Mesendoderm (in vitro differentiated cells): ENCODE measurements around the gene AGAP3.

ENCODE experiments used
- DNase-seq: peaks from one replicate; pipeline ENCODE4 v3.0.0; 2013
- H2AK5ac ChIP-seq: 2 replicates; pipeline ENCODE4 v1.6.1; 2013; ENCODE audit warnings: low read length, inconsistent platforms
- H2BK120ac ChIP-seq: 2 replicates; pipeline ENCODE4 v1.6.1; 2013; ENCODE audit warnings: low read depth, mild to moderate bottlenecking, low read length, moderate library complexity, mixed read lengths
- H2BK15ac ChIP-seq: replicated peaks from 2 replicates; pipeline ENCODE4 v1.6.1; 2013; ENCODE audit warnings: low read depth, mild to moderate bottlenecking, moderate library complexity
- H2BK5ac ChIP-seq: 2 replicates; pipeline ENCODE4 v1.6.1; 2013; ENCODE audit warnings: low read length, inconsistent platforms
- H3K18ac ChIP-seq: 2 replicates; pipeline ENCODE4 v1.6.1; 2013; ENCODE audit warnings: mild to moderate bottlenecking, low read length, mixed read lengths
- H3K23ac ChIP-seq: one replicate; pipeline ENCODE4 v1.6.1; 2013; ENCODE audit warnings: low read length
- H3K27ac ChIP-seq: 2 replicates; pipeline ENCODE4 v1.5.1; 2013; ENCODE audit warnings: low read depth, mild to moderate bottlenecking, inconsistent platforms, low read length, moderate library complexity
- H3K27me3 ChIP-seq: 2 replicates; pipeline ENCODE4 v1.6.1; 2013; ENCODE audit warnings: low read length, control low read depth, mild to moderate bottlenecking, inconsistent platforms; ENCODE audit not compliant: insufficient read depth, poor library complexity
- H3K36me3 ChIP-seq: 2 replicates; pipeline ENCODE4 v1.6.1; 2013; ENCODE audit warnings: low read length, inconsistent platforms; ENCODE audit not compliant: control insufficient read depth, insufficient read depth
- H3K4ac ChIP-seq: one replicate; pipeline ENCODE4 v1.6.1; 2013; ENCODE audit warnings: low read depth, mild to moderate bottlenecking, low read length, moderate library complexity
- H3K4me1 ChIP-seq: 2 replicates; pipeline ENCODE4 v1.6.1; 2013; ENCODE audit warnings: low read depth, low read length, inconsistent platforms; ENCODE audit not compliant: control insufficient read depth
- H3K4me2 ChIP-seq: 2 replicates; pipeline ENCODE4 v1.6.1; 2013; ENCODE audit warnings: low read length
- H3K4me3 ChIP-seq: 2 replicates; pipeline ENCODE4 v1.5.1; 2013; ENCODE audit warnings: mild to moderate bottlenecking, low read length
- H3K56ac ChIP-seq: one replicate; pipeline ENCODE4 v1.6.1; 2013; ENCODE audit warnings: low read length
- H3K79me1 ChIP-seq: 2 replicates; pipeline ENCODE4 v1.6.1; 2013; ENCODE audit warnings: low read length, inconsistent platforms
- H3K79me2 ChIP-seq: 2 replicates; pipeline ENCODE4 v1.6.1; 2013; ENCODE audit warnings: mild to moderate bottlenecking, low read length; ENCODE audit not compliant: control insufficient read depth, insufficient read depth
- H3K9ac ChIP-seq: 2 replicates; pipeline ENCODE4 v1.6.1; 2013; ENCODE audit warnings: low read length, inconsistent platforms
- H4K5ac ChIP-seq: one replicate; pipeline ENCODE4 v1.6.1; 2013; ENCODE audit warnings: low read length
- H4K8ac ChIP-seq: one replicate; pipeline ENCODE4 v1.6.1; 2013; ENCODE audit warnings: low read depth, mild to moderate bottlenecking, control low read depth, low read length, moderate library complexity
- WGBS: extraction: QIAGEN DNeasy Blood & Tissue Kit; methylation state at CpG from one replicate; pipeline ENCODE4 v1.1.7; 2013; ENCODE audit warnings: low lambda C conversion rate, missing lambda C conversion rate; ENCODE audit not compliant: insufficient coverage; ENCODE audit errors: extremely low coverage; 5-methylcytosine and 5-hydroxymethylcytosine counted together

Gene AGAP3

DNA sequence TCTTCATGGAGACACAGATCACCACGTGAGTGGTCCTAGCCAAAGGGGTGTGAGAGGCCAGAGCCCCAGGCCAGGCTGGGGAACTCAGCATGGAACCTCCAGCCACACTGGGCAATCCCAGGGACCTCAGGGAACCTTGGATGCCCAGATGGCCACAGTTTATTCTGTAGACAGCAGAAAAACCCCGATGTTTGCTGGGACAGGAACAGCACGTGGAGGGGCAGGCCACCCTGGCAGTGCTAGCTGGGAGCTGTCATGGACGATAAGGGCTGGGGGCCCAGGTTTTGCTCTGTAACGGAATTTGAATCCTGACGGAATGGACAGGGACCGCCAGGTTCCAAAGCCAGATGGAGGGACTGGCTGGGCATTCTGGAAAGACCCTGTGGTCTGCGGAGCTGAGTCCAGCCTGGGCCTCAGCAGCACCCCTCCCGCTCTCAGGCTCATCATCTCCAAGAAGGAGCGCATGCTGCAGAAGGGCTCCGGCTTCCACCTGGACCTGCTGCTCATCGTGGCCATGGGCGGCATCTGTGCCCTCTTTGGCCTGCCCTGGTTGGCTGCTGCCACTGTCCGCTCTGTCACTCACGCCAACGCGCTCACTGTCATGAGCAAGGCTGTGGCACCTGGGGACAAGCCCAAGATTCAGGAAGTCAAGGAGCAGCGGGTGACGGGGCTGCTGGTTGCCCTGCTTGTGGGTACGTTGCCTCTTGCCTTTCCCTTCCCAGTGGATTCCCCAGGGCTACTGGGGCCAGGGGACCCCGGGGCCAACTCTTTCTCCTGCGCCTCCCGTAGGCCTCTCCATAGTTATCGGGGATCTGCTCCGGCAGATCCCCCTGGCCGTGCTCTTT is 11.2 kb upstream of the AGAP3 start:
- Histone ChIP-seq H3K23ac (no peak overlapping the region), H3K4me3 (no peak overlapping the region), H2BK5ac (no peak overlapping the region), H3K79me1 (peaks cover 7% of the 10 kb centered on the region), H3K4me1 (peaks cover 5% of the 10 kb centered on the region), H2BK15ac (no peak overlapping the region), H4K5ac (no peak overlapping the region), H3K9ac (no peak overlapping the region), H3K27ac (no peak overlapping the region), H3K56ac (no peak overlapping the region), H3K4me2 (no peak overlapping the region), H3K79me2 (peaks cover 9% of the 10 kb centered on the region), H3K36me3 (peaks cover 4% of the 10 kb centered on the region), H3K4ac (no peak overlapping the region), H4K8ac (no peak overlapping the region), H2BK120ac (no peak overlapping the region), H3K27me3 (no peaks in the 10 kb centered on the region), H3K18ac (no peak overlapping the region), H2AK5ac (no peak overlapping the region)
- no peak for DNase-seq
- WGBS: no CpG with 5 or more reads among the region's 26 CpGs

DNA sequence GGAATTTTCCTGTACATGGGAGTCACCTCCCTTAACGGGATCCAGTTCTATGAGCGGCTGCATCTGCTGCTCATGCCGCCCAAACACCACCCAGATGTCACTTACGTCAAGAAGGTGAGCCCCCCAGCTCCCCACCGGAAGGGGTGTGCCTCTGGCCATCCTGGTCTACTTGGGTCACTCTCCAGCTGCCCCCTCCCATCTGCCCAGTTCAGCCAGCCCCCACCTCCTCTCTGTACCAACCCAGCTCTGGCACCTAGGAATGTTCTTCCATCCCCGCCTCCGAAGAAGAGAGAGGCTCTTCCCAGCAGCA is 10.7 kb upstream of the AGAP3 start:
- Histone ChIP-seq H3K27ac (no peak overlapping the region), H2BK120ac (no peak overlapping the region), H3K4me3 (no peak overlapping the region), H4K5ac (no peak overlapping the region), H3K4me2 (no peak overlapping the region), H3K79me2 (peaks cover 13% of the 10 kb centered on the region), H3K9ac (no peak overlapping the region), H3K79me1 (peaks cover 10% of the 10 kb centered on the region), H3K56ac (no peak overlapping the region), H3K27me3 (no peaks in the 10 kb centered on the region), H2AK5ac (no peak overlapping the region), H3K36me3 (peaks cover 2% of the 10 kb centered on the region), H3K23ac (no peak overlapping the region), H3K4ac (no peak overlapping the region), H3K18ac (no peak overlapping the region), H3K4me1 (peaks cover 5% of the 10 kb centered on the region), H4K8ac (no peak overlapping the region), H2BK5ac (no peak overlapping the region), H2BK15ac (no peak overlapping the region)
- no peak for DNase-seq
- WGBS: no CpG with 5 or more reads among the region's 7 CpGs

DNA sequence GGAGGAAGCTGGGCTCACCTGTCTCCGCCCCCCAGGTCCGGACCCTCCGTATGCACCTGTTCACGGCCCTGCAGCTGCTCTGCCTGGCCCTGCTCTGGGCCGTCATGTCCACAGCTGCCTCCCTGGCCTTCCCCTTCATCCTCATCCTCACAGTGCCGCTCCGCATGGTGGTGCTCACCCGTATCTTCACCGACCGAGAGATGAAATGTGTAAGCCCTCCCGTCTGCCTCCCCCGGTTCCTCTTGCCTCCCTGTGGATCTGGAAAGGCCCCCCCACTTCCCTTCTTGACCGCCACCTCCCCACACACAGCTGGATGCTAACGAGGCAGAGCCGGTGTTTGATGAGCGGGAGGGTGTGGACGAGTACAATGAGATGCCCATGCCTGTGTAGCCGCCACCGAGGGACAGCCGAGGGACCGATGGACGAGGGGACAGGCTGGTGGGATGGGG is 10.3 kb upstream of the AGAP3 start:
- no peak overlapping the region for H2BK120ac ChIP-seq
- H3K27me3 ChIP-seq: no peaks in the 10 kb centered on the region
- no peak overlapping the region for H3K18ac ChIP-seq
- no CpG with 5 or more reads among the region's 22 CpGs for WGBS
- H3K56ac ChIP-seq: no peak overlapping the region
- no peak overlapping the region for H3K4me2 ChIP-seq
- peaks cover 10% of the 10 kb centered on the region for H3K79me1 ChIP-seq
- H3K9ac ChIP-seq: no peak overlapping the region
- no peak for DNase-seq
- no peak overlapping the region for H3K4ac ChIP-seq
- H3K4me3 ChIP-seq: no peak overlapping the region
- no peak overlapping the region for H3K23ac ChIP-seq
- H3K79me2 ChIP-seq: peaks cover 13% of the 10 kb centered on the region
- H3K27ac ChIP-seq: no peak overlapping the region
- peaks cover 5% of the 10 kb centered on the region for H3K4me1 ChIP-seq
- no peak overlapping the region for H2AK5ac ChIP-seq
- no peak overlapping the region for H2BK5ac ChIP-seq
- peaks cover 1% of the 10 kb centered on the region for H3K36me3 ChIP-seq
- no peak overlapping the region for H2BK15ac ChIP-seq
- H4K8ac ChIP-seq: no peak overlapping the region
- no peak overlapping the region for H4K5ac ChIP-seq

DNA sequence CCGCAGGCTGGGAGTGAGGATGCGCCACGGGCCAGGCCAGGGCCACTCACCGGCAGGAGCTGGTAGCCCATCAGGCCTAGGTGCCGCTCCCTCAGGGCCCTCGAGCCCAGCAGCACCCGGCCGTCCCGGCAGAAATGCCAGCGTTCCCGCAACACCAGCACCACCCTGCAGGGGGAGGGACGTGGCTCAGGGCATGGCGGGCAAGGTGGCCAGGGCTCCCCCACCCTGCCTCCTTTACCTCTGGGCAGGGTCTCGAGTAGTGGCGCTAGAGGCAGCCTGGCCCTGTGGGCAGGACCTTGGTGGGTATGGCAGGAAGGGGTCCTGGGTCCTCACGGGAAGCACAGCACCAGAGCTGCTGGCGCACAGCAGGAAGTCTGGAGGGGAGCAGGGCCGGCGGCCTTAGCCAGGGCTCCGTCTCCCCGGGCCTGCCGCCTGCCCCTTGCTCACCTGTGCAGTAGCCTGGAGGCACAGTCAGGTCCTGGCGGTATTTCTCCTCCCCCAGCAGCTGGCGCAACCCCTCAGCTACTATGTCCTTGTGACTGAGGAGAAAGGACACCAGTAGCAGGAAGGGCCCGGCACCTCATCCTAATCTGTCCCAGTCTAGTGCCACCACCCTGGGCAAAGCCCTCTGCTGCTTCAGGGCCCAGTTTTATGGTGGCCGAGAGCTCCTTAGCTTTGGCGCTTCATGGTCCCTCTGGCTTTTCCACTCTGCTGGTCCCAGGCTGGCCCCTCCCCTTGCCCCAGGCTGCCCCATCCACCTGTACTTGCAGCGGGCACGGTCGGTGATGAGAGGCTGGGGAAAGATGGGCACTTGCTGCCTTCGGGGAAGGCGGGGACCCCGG is 9.2 kb upstream of the AGAP3 start:
- H3K79me2 ChIP-seq: peaks cover 13% of the 10 kb centered on the region
- H3K23ac ChIP-seq: no peak overlapping the region
- no peak overlapping the region for H3K9ac ChIP-seq
- no peak overlapping the region for H3K18ac ChIP-seq
- H3K4me1 ChIP-seq: peaks cover 5% of the 10 kb centered on the region
- no peak overlapping the region for H2AK5ac ChIP-seq
- DNase-seq: peak; percentile 53
- H4K8ac ChIP-seq: no peak overlapping the region
- no peak overlapping the region for H3K4me3 ChIP-seq
- H3K4me2 ChIP-seq: no peak overlapping the region
- H2BK5ac ChIP-seq: no peak overlapping the region
- no CpG with 5 or more reads among the region's 33 CpGs for WGBS
- H2BK15ac ChIP-seq: no peak overlapping the region
- H3K56ac ChIP-seq: no peak overlapping the region
- no peaks in the 10 kb centered on the region for H3K27me3 ChIP-seq
- H3K79me1 ChIP-seq: peaks cover 10% of the 10 kb centered on the region
- no peak overlapping the region for H4K5ac ChIP-seq
- no peak overlapping the region for H3K4ac ChIP-seq
- H2BK120ac ChIP-seq: no peak overlapping the region
- H3K36me3 ChIP-seq: peaks cover 1% of the 10 kb centered on the region
- H3K27ac ChIP-seq: no peak overlapping the region

DNA sequence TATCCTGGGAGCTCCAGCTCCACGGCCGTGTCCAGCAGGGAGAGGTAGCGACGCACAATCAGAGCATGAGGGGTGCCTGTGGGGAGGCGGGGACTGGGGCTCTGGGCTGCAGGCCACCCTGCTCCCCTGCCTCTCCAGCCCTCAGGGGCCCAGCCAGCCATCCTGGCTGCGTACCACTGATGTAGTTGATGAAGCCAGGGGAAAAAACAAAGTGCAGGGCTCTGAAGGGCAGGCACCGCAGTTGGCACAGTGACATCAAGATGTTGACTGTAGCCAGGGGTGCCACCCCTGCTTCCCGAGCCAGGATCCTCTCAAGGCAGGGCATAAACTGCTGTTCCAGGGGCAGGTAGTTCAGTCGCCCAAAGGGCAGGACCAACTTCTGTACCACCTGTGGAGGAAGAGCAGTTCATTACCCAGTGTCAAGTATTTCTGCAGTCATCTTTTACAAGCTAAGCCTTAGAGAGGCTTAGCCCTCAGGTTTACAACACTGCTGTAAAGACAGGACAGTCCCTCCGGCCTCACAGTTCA is 8.5 kb upstream of the AGAP3 start:
- H3K56ac ChIP-seq: no peak overlapping the region
- peaks cover 9% of the 10 kb centered on the region for H3K4me1 ChIP-seq
- H3K4ac ChIP-seq: no peak overlapping the region
- H3K27ac ChIP-seq: no peak overlapping the region
- whole genome bisulfite sequencing: no CpG with 5 or more reads among the region's 10 CpGs
- DNase-seq: no peak
- no peak overlapping the region for H2BK120ac ChIP-seq
- no peak overlapping the region for H2AK5ac ChIP-seq
- no peak overlapping the region for H4K8ac ChIP-seq
- H3K79me1 ChIP-seq: peaks cover 15% of the 10 kb centered on the region
- no peak overlapping the region for H3K4me2 ChIP-seq
- no peak overlapping the region for H3K23ac ChIP-seq
- peaks cover 1% of the 10 kb centered on the region for H3K36me3 ChIP-seq
- H4K5ac ChIP-seq: no peak overlapping the region
- peaks cover 15% of the 10 kb centered on the region for H3K79me2 ChIP-seq
- no peak overlapping the region for H3K9ac ChIP-seq
- no peak overlapping the region for H2BK5ac ChIP-seq
- H3K27me3 ChIP-seq: no peaks in the 10 kb centered on the region
- H3K18ac ChIP-seq: no peak overlapping the region
- H3K4me3 ChIP-seq: no peak overlapping the region
- H2BK15ac ChIP-seq: no peak overlapping the region
